Activated CD4-positive, CD25-positive, alpha-beta regulatory T cell treated with anti-CD3 and anti-CD28 coated beads, Interleukin-2, amount 50 U/mL, for 24 hours (primary cell): ENCODE results near the gene IL19.

Source experiments
- ATAC-seq, 2 donors: fragments of 150-1000 bp; cut with Tn5 transposase; one replicate each; pipeline ENCODE4 v1.10.0; 2021; ENCODE audit warnings: mild to moderate bottlenecking in 1 of 2, moderate library complexity in 1 of 2

The IL19 gene

GRCh38 chr1:206864939-206865671, 94.5 kb downstream of the IL19 start, which contains the start of gene IL20:
Gene IL20 (plus strand): TSS chr1:206865623. CDS start chr1:206865853, 230 bp downstream.
- ATAC-seq: peak; percentile 48 to 80

DNA sequence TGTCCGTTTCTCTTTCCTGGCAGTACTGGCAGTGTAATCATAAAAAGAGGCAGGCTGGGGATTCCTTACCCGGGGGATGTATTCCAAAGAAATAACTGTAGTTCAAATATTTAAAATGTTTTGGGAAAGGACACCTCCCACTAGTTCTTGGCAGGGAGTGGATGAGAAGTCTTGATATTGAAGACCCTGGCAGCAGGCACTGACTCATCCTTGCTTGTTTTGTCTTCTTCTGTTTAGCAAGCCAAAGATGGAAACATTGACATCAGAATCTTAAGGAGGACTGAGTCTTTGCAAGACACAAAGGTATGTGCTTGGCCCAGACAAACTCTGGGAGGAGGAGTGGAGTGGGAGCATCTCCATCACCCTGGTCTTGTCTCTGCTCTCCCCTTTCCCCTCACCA, 95.5 kb downstream of the IL19 start:
- no peak for ATAC-seq

GRCh38 chr1:206867239-206867638, 96.7 kb downstream of the IL19 start:
- ATAC-seq: no peak

DNA sequence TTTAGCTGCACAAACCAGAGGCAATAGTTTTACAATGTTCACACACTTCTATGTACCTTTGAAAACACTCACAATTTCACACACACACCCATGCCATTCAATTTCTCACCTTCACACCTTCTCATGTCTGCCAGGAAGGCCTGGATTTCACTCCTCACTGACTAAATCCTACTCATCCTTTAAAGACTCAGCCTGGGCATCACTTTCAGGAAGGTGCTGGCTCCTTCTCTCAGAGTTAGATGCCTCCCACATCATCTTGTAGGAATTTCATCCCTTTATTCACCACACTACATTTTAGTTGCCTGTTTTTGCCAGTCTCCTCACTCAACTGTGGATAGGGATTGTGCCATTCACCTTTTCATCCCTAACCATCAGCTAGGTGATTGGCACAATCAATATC, 97.1 kb downstream of the IL19 start:
- no peak for ATAC-seq

- ATAC-seq: no peak
Measured at GRCh38 chr1:206868264-206868663, 97.7 kb downstream of the IL19 start.

DNA sequence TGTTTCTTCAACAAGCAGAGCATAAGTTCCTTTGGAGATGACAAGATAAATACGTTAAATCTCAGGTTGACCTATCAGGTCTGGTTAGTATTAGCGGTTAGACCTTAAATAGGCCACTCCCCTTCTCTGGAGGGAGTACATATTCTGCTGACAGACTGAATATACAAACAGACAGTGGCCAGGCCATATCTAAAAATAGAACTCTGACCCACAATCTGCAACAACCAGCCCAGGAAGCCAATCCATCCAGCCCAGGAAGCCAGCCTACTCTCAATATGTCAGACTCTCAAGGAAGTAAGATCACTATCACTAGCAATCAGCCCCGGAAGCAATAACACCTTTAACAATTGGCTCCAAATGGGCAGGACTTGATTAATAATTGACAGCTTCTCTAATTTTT, 101.6 kb downstream of the IL19 start:
- no peak for ATAC-seq

DNA sequence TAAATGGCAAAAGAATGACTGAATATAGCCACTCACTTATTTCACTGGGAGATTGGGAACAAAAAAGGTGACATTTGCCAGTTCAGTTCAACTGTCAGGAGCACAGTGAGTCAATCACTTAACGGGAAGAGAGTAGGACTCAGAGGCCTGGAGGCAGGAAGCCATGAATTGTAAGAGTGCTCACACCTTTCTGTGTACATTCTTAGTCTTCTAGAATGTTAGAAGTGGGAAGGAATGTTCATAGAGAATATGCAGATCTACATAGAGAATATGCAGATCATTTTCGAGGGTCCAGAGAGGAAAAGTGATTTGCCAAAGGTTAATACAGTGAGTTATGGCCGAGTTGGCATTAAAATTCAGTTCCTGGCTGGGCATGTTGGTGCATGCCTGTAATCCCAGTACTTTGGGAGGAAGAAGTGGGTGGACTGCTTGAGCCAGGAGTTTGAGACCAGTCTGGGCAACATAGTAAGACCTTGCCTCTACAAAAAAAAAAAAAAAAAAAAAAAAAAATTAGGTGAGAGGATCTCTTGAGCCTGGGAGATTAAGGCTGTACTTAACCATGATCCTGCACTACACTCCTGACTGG, 103.1 kb downstream of the IL19 start:
- no peak for ATAC-seq

DNA sequence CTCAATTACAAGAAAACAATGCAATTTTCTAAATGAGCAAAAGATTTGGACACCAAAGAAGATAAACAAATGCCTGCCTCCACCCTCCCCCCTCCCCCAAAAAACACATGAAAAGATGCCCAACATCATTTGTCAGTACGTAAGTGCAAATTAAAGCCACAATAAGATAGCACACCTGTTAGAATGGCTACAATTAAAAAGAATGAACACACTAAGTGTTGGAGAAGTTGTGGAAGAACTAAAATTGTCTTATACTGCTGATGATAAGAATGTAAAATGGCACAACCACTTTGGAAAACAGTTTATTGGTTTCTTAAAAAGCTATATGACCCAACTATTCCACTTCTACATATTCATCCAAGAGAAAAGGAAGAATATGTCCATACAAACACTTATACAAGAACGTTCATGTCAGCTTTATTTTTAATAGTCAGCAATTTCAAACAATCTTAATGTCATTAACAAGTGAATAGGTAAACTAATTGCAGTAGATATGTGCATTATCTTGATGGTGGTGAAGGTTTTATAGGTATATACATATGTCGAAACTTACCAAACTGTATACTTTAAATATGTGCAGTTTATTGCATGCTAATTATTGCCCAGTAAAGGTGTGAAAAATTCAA, 105.3 kb downstream of the IL19 start:
- ATAC-seq: no peak

DNA sequence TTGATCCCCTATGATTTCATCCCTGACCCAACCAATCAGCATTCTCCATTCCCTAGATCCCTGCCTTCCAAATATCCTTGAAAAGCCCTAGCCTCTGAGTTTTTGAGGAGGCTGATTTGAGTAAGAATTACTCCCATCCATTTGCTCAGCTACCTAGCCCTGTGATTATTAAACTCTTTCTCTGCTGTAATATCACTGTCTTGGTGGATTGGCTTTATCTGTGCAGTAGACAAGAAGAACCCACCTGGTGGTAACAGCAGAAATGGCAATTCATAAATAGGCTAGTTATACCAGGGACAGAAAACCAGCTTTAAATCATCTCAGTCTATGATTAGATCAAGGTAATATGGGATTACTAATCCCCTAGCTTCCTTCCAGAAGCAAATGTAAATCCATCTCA, 107.9 kb downstream of the IL19 start:
- no peak for ATAC-seq

GRCh38 chr1:206880314-206880713, 109.7 kb downstream of the IL19 start:
- ATAC-seq: peak; percentile 58 to 89

DNA sequence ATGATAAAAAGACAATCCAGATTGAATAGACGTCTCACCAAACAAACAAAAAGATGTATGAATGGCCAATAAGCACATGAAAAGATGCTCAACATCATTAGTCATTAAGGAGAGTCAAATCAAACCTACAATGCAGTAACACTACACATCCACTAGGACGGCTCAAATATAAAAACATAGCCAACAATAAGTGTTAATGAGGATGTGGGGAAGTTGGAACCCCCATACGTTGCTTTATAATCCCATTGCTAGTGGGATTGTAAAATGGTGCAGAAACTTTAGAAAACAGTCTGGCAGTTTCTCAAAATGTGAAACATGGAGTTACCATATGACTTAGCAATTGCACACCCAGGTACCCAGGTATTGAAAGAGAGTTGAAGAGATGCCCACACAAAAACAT, 112.0 kb downstream of the IL19 start:
- no peak for ATAC-seq

- no peak for ATAC-seq
Measured at GRCh38 chr1:206883160-206883559, 112.6 kb downstream of the IL19 start.

DNA sequence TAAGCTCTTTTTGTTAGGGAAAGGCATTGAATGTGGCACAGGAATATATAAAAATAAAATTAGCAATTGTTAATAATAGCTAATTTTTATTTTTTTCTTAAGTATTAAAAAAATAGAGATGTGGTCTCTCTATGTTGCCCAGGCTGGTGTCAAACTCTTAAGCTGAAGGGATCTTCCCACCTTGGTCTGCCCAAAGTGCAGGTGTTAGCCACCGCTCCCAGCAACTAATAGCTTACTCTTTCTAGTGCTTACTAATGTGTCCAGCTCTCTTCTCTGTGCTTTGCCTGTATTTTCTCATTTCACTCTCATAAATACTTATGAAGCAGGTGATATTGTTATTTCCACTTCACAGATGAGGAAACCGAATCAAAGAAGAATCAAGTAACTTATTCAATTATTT, 113.3 kb downstream of the IL19 start:
- no peak for ATAC-seq

DNA sequence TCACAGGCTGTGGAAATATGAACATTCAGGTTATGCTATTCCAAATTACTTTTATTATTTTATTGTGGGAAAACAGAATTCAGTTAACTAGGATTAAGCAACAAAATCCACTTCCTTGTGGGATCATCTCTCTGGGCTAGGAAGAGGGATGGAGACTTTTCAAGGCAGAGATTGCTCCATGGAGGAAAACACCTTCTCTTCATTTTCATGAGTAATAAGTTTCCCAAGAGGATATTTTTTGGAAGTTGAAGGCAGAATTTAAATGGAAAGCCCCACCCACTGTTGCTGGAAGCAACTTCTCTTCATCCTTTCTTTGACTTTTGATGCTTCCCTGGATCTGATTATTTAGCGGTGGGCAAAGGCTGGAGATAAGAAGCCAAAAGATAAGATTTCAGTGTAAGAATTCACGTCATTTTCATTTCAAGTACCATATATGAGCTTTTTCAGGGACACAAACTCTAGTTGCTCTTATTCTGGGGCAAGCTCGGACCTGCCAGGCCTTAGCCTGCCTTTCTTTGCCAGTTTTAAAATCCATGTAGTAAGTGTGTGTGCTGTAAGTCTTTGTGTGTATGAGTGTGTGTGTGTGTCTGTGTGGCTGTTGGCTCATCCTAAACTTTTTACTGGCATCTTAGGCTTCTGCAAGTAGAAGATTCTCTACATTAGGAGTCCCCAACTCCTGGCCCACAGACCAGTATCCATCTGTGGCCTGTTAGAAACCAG, 114.9 kb downstream of the IL19 start:
- ATAC-seq: no peak

GRCh38 chr1:206886831-206887230, 116.3 kb downstream of the IL19 start:
- ATAC-seq: no peak

- no peak for ATAC-seq
Measured at GRCh38 chr1:206887701-206888100, 117.1 kb downstream of the IL19 start.

DNA sequence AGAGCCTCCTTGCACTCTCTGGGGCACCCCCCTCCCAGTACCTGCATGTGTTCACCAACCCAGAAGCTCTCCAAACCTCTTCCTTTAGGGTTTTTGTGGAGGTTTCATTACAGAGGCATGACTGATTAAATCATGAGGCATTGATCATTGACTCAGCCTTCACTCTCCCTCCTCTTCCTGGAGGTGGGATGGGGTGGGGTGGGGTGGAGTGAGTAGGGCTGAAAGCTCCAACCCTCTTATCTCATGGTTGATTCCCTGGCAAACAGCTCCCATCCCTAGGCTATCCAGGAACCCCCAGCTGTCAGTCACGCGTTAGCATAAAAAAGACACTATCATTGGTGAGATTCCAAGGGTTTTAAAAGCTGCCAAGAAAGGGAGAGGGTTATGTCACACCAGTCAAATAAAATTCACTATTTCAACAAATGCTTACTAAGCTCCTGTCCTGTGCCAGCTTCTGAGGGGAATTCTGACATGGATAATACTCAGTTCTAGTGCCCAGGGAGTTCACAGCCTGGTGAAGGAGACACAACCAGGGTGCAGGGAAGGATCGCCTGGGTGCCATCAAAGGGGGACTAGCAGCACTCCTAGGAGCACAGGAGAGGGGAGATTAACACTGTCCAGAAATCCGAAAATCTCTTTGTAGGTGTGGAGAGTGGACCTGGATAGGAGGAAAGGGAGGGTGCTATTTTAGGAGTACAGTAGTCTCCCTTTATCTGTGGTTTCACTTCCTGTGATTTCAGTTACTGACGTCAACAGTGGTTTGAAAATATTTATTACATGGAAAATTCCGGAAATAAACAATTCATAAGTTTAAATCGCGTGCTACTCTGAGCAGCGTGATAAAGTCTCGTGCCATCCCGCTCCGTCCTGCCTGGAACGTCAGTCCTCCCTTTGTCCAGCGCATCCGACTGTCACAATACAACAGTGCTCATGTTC, 119.8 kb downstream of the IL19 start:
- ATAC-seq: peak in 1 of 2 donors; percentile 41

DNA sequence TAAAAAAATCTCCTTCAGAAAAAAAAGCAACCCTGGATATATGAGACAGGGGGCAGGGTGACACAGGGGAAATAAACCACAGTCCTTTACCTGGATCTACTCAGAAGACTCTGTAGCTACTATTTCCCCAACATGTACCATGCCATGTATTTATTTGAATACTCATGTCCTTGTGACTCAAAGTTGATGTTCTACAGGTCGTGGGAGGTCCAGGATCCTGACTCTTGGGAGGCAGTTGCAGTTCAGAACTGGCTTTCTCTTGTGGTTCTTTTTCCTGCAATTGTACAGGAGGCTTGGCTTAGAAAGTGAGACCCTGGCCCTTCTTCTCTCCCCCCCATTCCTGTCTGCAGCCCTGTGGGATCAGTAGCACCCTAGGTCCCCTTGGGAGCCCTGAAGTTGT, 120.8 kb downstream of the IL19 start:
- ATAC-seq: no peak
